WTC11 (cell line): Measurements from ENCODE around the gene C1orf232. TPM values are rescaled to one million over a fixed set of nuclear protein-coding genes. Genes with fewer than 3 reads are reported as not detected.
A peak's percentile ranks its signal among the peaks of the same experiment; 100 is the strongest.

ENCODE experiments used
- CREB1 ChIP-seq: sonication (generic); formaldehyde crosslinking; IDR thresholded peaks from 2 replicates; pipeline ENCODE4 v1.8.0; 2023; ENCODE audit warnings: mild to moderate bottlenecking, missing genetic modification reagents
- FOXJ3 ChIP-seq: sonication (generic); formaldehyde crosslinking; IDR thresholded peaks from 2 replicates; pipeline ENCODE4 v1.9.0; 2021; ENCODE audit warnings: missing genetic modification reagents, mild to moderate bottlenecking, borderline replicate concordance
- GRHL2 ChIP-seq: fragments of 250-450 bp; sonication (Bioruptor Pico); IDR thresholded peaks from 2 replicates; pipeline ENCODE4 v1.8.0; 2022; ENCODE audit warnings: mild to moderate bottlenecking, moderate library complexity; ENCODE audit not compliant: insufficient replicate concordance, severe bottlenecking
- IRF2 ChIP-seq: sonication (generic); formaldehyde crosslinking; IDR thresholded peaks from 2 replicates; pipeline ENCODE4 v1.8.0; 2022; ENCODE audit warnings: low read depth, missing genetic modification reagents, borderline replicate concordance
- JUN ChIP-seq: sonication (generic); formaldehyde crosslinking; IDR thresholded peaks from 2 replicates; pipeline ENCODE4 v1.8.0; 2023; ENCODE audit warnings: mild to moderate bottlenecking, missing genetic modification reagents
- NFATC4 ChIP-seq: fragments of 250-450 bp; sonication (Bioruptor Pico); IDR thresholded peaks from 2 replicates; pipeline ENCODE4 v1.9.0; 2021; ENCODE audit warnings: mild to moderate bottlenecking
- NFYB ChIP-seq: sonication (generic); formaldehyde crosslinking; conservative IDR thresholded peaks from 2 replicates; pipeline ENCODE4 v1.8.0; 2022; ENCODE audit warnings: low read depth, missing genetic modification reagents
- PRRX2 ChIP-seq: fragments of 250-450 bp; sonication (Bioruptor Pico); IDR thresholded peaks from 2 replicates; pipeline ENCODE4 v1.8.0; 2021; ENCODE audit warnings: mild to moderate bottlenecking
- SMAD4 ChIP-seq: sonication (generic); formaldehyde crosslinking; IDR thresholded peaks from 2 replicates; pipeline ENCODE4 v1.8.0; 2022; ENCODE audit warnings: mild to moderate bottlenecking, missing genetic modification reagents
- TEAD1 ChIP-seq: sonication (generic); formaldehyde crosslinking; IDR thresholded peaks from 2 replicates; pipeline ENCODE4 v1.8.0; 2022; ENCODE audit warnings: mild to moderate bottlenecking, missing genetic modification reagents
- TP53 ChIP-seq: sonication (generic); formaldehyde crosslinking; IDR thresholded peaks from 2 replicates; pipeline ENCODE4 v1.8.1; 2023; ENCODE audit warnings: mild to moderate bottlenecking, missing genetic modification reagents
- ZNF232 ChIP-seq: sonication (generic); formaldehyde crosslinking; IDR thresholded peaks from 2 replicates; pipeline ENCODE4 v1.8.0; 2022; ENCODE audit warnings: mild to moderate bottlenecking, missing genetic modification reagents
- ZNF396 ChIP-seq: fragments of 250-450 bp; sonication (Bioruptor Pico); IDR thresholded peaks from 2 replicates; pipeline ENCODE4 v1.8.0; 2021; ENCODE audit warnings: mild to moderate bottlenecking, moderate library complexity, borderline replicate concordance
- ZNF416 ChIP-seq: fragments of 250-450 bp; sonication (Bioruptor Pico); IDR thresholded peaks from 2 replicates; pipeline ENCODE4 v1.9.0; 2021; ENCODE audit warnings: mild to moderate bottlenecking, inconsistent platforms
- total RNA-seq: library from RNA; stranded (reverse); gene quantifications from 3 replicates; pipeline ENCODE4 v1.2.3, GENCODE V29; 2021
- TF ChIP-seq, protein P1 (sequence below): sonication (generic); formaldehyde crosslinking; IDR thresholded peaks from 2 replicates; pipeline ENCODE4 v1.8.0; 2022; ENCODE audit warnings: mild to moderate bottlenecking, missing genetic modification reagents
- TF ChIP-seq, protein P2 (sequence below): sonication (generic); formaldehyde crosslinking; IDR thresholded peaks from 2 replicates; pipeline ENCODE4 v1.8.0; 2022; ENCODE audit warnings: mild to moderate bottlenecking, missing genetic modification reagents
- TF ChIP-seq, protein P3 (sequence below): sonication (generic); formaldehyde crosslinking; IDR thresholded peaks from 2 replicates; pipeline ENCODE4 v1.8.1; 2023; ENCODE audit warnings: mild to moderate bottlenecking, missing genetic modification reagents
- TF ChIP-seq, protein P4 (sequence below): sonication (generic); formaldehyde crosslinking; IDR thresholded peaks from 2 replicates; pipeline ENCODE4 v1.8.0; 2023; ENCODE audit warnings: mild to moderate bottlenecking, missing genetic modification reagents
- TF ChIP-seq, protein P5 (sequence below): sonication (generic); formaldehyde crosslinking; IDR thresholded peaks from 2 replicates; pipeline ENCODE4 v1.8.1; 2023; ENCODE audit warnings: mild to moderate bottlenecking, missing genetic modification reagents, borderline replicate concordance
- TF ChIP-seq, protein P6 (sequence below): fragments of 200-600 bp; IDR thresholded peaks from 2 replicates; pipeline ENCODE4 v1.8.0; 2022; ENCODE audit warnings: antibody characterized with exemption
- TF ChIP-seq, protein P7 (sequence below): sonication (generic); formaldehyde crosslinking; IDR thresholded peaks from 2 replicates; pipeline ENCODE4 v1.8.1; 2022; ENCODE audit warnings: low read depth, missing genetic modification reagents, borderline replicate concordance

Gene C1orf232
- total RNA-seq, 1 experiment from 2014 or later: not detected

DNA sequence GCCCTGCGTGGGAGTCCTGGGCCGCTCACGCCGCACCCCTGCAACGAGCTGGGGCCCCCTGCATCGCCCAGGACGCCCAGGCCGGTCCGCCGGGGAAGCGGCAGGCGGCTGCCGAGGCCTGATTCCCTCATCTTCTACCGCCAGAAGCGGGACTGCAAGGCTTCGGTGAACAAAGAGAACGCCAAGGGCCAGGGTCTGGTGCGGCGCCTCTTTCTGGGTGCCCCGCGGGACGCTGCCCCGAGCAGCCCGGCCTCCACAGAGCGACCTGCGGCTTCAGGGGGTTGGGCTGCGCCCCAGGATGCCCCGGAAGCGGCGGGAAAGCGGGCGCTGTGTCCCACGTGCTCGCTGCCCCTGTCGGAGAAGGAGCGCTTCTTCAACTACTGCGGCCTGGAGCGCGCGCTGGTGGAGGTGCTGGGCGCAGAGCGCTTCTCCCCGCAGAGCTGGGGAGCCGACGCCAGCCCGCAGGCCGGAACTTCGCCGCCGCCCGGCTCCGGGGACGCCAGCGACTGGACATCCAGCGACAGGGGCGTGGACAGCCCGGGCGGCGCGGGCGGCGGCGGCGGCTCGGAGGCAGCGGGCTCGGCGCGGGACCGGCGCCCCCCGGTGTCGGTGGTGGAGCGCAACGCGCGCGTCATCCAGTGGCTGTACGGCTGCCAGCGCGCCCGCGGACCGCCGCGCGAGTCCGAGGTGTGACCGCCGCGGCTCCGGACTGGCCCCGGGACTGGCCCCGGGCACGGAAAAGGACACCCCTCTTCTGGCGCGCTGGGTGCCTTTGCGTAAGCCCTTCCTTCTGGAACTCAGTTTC lies 7.1 kb downstream of the C1orf232 start (continued):
- TF ChIP-seq, protein P1, sequence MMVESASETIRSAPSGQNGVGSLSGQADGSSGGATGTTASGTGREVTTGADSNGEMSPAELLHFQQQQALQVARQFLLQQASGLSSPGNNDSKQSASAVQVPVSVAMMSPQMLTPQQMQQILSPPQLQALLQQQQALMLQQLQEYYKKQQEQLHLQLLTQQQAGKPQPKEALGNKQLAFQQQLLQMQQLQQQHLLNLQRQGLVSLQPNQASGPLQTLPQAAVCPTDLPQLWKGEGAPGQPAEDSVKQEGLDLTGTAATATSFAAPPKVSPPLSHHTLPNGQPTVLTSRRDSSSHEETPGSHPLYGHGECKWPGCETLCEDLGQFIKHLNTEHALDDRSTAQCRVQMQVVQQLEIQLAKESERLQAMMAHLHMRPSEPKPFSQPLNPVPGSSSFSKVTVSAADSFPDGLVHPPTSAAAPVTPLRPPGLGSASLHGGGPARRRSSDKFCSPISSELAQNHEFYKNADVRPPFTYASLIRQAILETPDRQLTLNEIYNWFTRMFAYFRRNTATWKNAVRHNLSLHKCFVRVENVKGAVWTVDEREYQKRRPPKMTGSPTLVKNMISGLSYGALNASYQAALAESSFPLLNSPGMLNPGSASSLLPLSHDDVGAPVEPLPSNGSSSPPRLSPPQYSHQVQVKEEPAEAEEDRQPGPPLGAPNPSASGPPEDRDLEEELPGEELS: peak; percentile 96
- 0 out of 2 replicates have a peak, but pooled peaks have one; percentile 68 for TF ChIP-seq CREB1 (CRISPR knock-in tag)
- 0 out of 2 replicates have a peak, but pooled peaks have one; percentile 30 for TF ChIP-seq NFYB (CRISPR knock-in tag)
- TF ChIP-seq PRRX2 (CRISPR knock-in tag): no peak
- TF ChIP-seq, protein P2, sequence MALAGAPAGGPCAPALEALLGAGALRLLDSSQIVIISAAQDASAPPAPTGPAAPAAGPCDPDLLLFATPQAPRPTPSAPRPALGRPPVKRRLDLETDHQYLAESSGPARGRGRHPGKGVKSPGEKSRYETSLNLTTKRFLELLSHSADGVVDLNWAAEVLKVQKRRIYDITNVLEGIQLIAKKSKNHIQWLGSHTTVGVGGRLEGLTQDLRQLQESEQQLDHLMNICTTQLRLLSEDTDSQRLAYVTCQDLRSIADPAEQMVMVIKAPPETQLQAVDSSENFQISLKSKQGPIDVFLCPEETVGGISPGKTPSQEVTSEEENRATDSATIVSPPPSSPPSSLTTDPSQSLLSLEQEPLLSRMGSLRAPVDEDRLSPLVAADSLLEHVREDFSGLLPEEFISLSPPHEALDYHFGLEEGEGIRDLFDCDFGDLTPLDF (CRISPR knock-in tag): 0 out of 2 replicates have a peak, but pooled peaks have one; percentile 71
- TF ChIP-seq IRF2 (CRISPR knock-in tag): no peak
- TF ChIP-seq, protein P3, sequence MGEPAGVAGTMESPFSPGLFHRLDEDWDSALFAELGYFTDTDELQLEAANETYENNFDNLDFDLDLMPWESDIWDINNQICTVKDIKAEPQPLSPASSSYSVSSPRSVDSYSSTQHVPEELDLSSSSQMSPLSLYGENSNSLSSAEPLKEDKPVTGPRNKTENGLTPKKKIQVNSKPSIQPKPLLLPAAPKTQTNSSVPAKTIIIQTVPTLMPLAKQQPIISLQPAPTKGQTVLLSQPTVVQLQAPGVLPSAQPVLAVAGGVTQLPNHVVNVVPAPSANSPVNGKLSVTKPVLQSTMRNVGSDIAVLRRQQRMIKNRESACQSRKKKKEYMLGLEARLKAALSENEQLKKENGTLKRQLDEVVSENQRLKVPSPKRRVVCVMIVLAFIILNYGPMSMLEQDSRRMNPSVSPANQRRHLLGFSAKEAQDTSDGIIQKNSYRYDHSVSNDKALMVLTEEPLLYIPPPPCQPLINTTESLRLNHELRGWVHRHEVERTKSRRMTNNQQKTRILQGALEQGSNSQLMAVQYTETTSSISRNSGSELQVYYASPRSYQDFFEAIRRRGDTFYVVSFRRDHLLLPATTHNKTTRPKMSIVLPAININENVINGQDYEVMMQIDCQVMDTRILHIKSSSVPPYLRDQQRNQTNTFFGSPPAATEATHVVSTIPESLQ (CRISPR knock-in tag): no peak
- peak; percentile 91; the same call in 1 of the 2 replicates for TF ChIP-seq TEAD1 (CRISPR knock-in tag)
- TF ChIP-seq NFATC4: no peak
- TF ChIP-seq, protein P4, sequence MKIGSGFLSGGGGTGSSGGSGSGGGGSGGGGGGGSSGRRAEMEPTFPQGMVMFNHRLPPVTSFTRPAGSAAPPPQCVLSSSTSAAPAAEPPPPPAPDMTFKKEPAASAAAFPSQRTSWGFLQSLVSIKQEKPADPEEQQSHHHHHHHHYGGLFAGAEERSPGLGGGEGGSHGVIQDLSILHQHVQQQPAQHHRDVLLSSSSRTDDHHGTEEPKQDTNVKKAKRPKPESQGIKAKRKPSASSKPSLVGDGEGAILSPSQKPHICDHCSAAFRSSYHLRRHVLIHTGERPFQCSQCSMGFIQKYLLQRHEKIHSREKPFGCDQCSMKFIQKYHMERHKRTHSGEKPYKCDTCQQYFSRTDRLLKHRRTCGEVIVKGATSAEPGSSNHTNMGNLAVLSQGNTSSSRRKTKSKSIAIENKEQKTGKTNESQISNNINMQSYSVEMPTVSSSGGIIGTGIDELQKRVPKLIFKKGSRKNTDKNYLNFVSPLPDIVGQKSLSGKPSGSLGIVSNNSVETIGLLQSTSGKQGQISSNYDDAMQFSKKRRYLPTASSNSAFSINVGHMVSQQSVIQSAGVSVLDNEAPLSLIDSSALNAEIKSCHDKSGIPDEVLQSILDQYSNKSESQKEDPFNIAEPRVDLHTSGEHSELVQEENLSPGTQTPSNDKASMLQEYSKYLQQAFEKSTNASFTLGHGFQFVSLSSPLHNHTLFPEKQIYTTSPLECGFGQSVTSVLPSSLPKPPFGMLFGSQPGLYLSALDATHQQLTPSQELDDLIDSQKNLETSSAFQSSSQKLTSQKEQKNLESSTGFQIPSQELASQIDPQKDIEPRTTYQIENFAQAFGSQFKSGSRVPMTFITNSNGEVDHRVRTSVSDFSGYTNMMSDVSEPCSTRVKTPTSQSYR (CRISPR knock-in tag): 0 out of 2 replicates have a peak, but pooled peaks have one; percentile 37
- TF ChIP-seq ZNF232 (CRISPR knock-in tag): peak; percentile 90
- TF ChIP-seq, protein P5, sequence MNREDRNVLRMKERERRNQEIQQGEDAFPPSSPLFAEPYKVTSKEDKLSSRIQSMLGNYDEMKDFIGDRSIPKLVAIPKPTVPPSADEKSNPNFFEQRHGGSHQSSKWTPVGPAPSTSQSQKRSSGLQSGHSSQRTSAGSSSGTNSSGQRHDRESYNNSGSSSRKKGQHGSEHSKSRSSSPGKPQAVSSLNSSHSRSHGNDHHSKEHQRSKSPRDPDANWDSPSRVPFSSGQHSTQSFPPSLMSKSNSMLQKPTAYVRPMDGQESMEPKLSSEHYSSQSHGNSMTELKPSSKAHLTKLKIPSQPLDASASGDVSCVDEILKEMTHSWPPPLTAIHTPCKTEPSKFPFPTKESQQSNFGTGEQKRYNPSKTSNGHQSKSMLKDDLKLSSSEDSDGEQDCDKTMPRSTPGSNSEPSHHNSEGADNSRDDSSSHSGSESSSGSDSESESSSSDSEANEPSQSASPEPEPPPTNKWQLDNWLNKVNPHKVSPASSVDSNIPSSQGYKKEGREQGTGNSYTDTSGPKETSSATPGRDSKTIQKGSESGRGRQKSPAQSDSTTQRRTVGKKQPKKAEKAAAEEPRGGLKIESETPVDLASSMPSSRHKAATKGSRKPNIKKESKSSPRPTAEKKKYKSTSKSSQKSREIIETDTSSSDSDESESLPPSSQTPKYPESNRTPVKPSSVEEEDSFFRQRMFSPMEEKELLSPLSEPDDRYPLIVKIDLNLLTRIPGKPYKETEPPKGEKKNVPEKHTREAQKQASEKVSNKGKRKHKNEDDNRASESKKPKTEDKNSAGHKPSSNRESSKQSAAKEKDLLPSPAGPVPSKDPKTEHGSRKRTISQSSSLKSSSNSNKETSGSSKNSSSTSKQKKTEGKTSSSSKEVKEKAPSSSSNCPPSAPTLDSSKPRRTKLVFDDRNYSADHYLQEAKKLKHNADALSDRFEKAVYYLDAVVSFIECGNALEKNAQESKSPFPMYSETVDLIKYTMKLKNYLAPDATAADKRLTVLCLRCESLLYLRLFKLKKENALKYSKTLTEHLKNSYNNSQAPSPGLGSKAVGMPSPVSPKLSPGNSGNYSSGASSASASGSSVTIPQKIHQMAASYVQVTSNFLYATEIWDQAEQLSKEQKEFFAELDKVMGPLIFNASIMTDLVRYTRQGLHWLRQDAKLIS (CRISPR knock-in tag): no peak
- no peak for TF ChIP-seq ZNF416 (CRISPR knock-in tag)
- TF ChIP-seq TP53 (CRISPR knock-in tag): no peak
- TF ChIP-seq, protein P6, sequence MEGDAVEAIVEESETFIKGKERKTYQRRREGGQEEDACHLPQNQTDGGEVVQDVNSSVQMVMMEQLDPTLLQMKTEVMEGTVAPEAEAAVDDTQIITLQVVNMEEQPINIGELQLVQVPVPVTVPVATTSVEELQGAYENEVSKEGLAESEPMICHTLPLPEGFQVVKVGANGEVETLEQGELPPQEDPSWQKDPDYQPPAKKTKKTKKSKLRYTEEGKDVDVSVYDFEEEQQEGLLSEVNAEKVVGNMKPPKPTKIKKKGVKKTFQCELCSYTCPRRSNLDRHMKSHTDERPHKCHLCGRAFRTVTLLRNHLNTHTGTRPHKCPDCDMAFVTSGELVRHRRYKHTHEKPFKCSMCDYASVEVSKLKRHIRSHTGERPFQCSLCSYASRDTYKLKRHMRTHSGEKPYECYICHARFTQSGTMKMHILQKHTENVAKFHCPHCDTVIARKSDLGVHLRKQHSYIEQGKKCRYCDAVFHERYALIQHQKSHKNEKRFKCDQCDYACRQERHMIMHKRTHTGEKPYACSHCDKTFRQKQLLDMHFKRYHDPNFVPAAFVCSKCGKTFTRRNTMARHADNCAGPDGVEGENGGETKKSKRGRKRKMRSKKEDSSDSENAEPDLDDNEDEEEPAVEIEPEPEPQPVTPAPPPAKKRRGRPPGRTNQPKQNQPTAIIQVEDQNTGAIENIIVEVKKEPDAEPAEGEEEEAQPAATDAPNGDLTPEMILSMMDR: no peak
- TF ChIP-seq JUN (CRISPR knock-in tag): no peak
- TF ChIP-seq, protein P7, sequence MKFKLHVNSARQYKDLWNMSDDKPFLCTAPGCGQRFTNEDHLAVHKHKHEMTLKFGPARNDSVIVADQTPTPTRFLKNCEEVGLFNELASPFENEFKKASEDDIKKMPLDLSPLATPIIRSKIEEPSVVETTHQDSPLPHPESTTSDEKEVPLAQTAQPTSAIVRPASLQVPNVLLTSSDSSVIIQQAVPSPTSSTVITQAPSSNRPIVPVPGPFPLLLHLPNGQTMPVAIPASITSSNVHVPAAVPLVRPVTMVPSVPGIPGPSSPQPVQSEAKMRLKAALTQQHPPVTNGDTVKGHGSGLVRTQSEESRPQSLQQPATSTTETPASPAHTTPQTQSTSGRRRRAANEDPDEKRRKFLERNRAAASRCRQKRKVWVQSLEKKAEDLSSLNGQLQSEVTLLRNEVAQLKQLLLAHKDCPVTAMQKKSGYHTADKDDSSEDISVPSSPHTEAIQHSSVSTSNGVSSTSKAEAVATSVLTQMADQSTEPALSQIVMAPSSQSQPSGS (CRISPR knock-in tag): no peak
- TF ChIP-seq ZNF396 (CRISPR knock-in tag): no peak
- no peak for TF ChIP-seq SMAD4
- no peak for TF ChIP-seq GRHL2 (CRISPR knock-in tag)
- TF ChIP-seq FOXJ3 (CRISPR knock-in tag): no peak
